MG63 (cell line): ENCODE data around the gene PDE6H. TPM values are rescaled to one million over a fixed set of nuclear protein-coding genes. Genes with fewer than 3 reads are reported as not detected.
A peak's percentile ranks its signal among the peaks of the same experiment; 100 is the strongest.

Experiments
- DNase-seq: peaks from one replicate; pipeline ENCODE4 v3.0.0-alpha.2; 2020
- H3K27me3 ChIP-seq: fragments of 250-450 bp; sonication (Bioruptor Pico); 2 replicates; pipeline ENCODE4 v1.5.1; 2020; ENCODE audit warnings: mild to moderate bottlenecking, moderate library complexity
- H3K36me3 ChIP-seq: fragments of 250-450 bp; sonication (Bioruptor Pico); 2 replicates; pipeline ENCODE4 v1.5.1; 2020; ENCODE audit warnings: mild to moderate bottlenecking, moderate library complexity
- H3K4me3 ChIP-seq: fragments of 250-450 bp; sonication (Bioruptor Pico); 2 replicates; pipeline ENCODE4 v1.5.1; 2020; ENCODE audit warnings: mild to moderate bottlenecking, moderate library complexity
- H3K9me3 ChIP-seq: fragments of 250-450 bp; sonication (Bioruptor Pico); 2 replicates; pipeline ENCODE4 v1.5.1; 2020; ENCODE audit warnings: mild to moderate bottlenecking, moderate library complexity
- total RNA-seq: library from RNA; depleted of rRNA; stranded (reverse); fragments of >200 nt; shearing (Covaris generic); gene quantifications from 2 replicates; pipeline ENCODE4 v1.2.3, GENCODE V29; 2014; ENCODE audit warnings: low replicate concordance

PDE6H gene
- total RNA-seq, 1 experiment from 2014 or later = not detected

GRCh38 chr12:14984766-14985285 is 12.0 kb downstream of the PDE6H start:
- Histone ChIP-seq H3K4me3 (no peak overlapping the region), H3K27me3 (no peaks in the 10 kb centered on the region), H3K9me3 (no peaks in the 10 kb centered on the region), H3K36me3 (no peaks in the 10 kb centered on the region)
- DNase-seq = no peak

GRCh38 chr12:14986449-14986848 is 13.6 kb downstream of the PDE6H start:
- no peaks in the 10 kb centered on the region for H3K36me3 ChIP-seq
- DNase-seq = no peak
- H3K9me3 ChIP-seq = 0 out of 2 replicates have a peak, but pooled peaks cover 5% of the 10 kb centered on the region
- H3K27me3 ChIP-seq = no peaks in the 10 kb centered on the region
- H3K4me3 ChIP-seq = no peak overlapping the region

GRCh38 chr12:14988035-14988434 is 15.2 kb downstream of the PDE6H start:
- no peak for DNase-seq
- H3K9me3 ChIP-seq = 0 out of 2 replicates have a peak, but pooled peaks cover 5% of the 10 kb centered on the region
- no peak overlapping the region for H3K4me3 ChIP-seq
- H3K36me3 ChIP-seq = no peaks in the 10 kb centered on the region
- no peaks in the 10 kb centered on the region for H3K27me3 ChIP-seq

- no peak for DNase-seq
- no peak overlapping the region for H3K4me3 ChIP-seq
- 0 out of 2 replicates have a peak, but pooled peaks cover 5% of the 10 kb centered on the region for H3K9me3 ChIP-seq
- H3K27me3 ChIP-seq = no peaks in the 10 kb centered on the region
- H3K36me3 ChIP-seq = no peaks in the 10 kb centered on the region
Measured at GRCh38 chr12:14989790-14990189, 16.9 kb downstream of the PDE6H start.

GRCh38 chr12:14991069-14991468 is 18.2 kb downstream of the PDE6H start:
- H3K9me3 ChIP-seq = 0 out of 2 replicates have a peak, but pooled peaks cover 5% of the 10 kb centered on the region
- DNase-seq = no peak
- H3K4me3 ChIP-seq = no peak overlapping the region
- H3K36me3 ChIP-seq = no peaks in the 10 kb centered on the region
- no peaks in the 10 kb centered on the region for H3K27me3 ChIP-seq

GRCh38 chr12:14992673-14993072 is 19.8 kb downstream of the PDE6H start:
- no peaks in the 10 kb centered on the region for H3K36me3 ChIP-seq
- H3K4me3 ChIP-seq = no peak overlapping the region
- no peak for DNase-seq
- H3K9me3 ChIP-seq = 0 out of 2 replicates have a peak, but pooled peaks cover 5% of the 10 kb centered on the region
- no peaks in the 10 kb centered on the region for H3K27me3 ChIP-seq

GRCh38 chr12:14993117-14993516 is 20.3 kb downstream of the PDE6H start:
- DNase-seq = no peak
- Histone ChIP-seq H3K9me3 (0 out of 2 replicates have a peak, but pooled peaks cover 5% of the 10 kb centered on the region), H3K36me3 (no peaks in the 10 kb centered on the region), H3K27me3 (no peaks in the 10 kb centered on the region), H3K4me3 (no peak overlapping the region)

- DNase-seq = peak; percentile 30
- Histone ChIP-seq H3K4me3 (no peak overlapping the region), H3K36me3 (no peaks in the 10 kb centered on the region), H3K27me3 (no peaks in the 10 kb centered on the region), H3K9me3 (0 out of 2 replicates have a peak, but pooled peaks cover 5% of the 10 kb centered on the region)
Measured at GRCh38 chr12:14993537-14994266, 20.9 kb downstream of the PDE6H start.

- H3K9me3 ChIP-seq = 0 out of 2 replicates have a peak, but pooled peaks cover 5% of the 10 kb centered on the region
- no peak for DNase-seq
Measured at GRCh38 chr12:14994610-14995009, 21.8 kb downstream of the PDE6H start.

GRCh38 chr12:14995583-14996425 is 23.0 kb downstream of the PDE6H start:
- DNase-seq = no peak
- Histone ChIP-seq H3K9me3 (0 out of 2 replicates have a peak, but pooled peaks cover 5% of the 10 kb centered on the region), H3K36me3 (no peaks in the 10 kb centered on the region), H3K4me3 (no peak overlapping the region), H3K27me3 (no peaks in the 10 kb centered on the region)

More at GRCh38 chr12:14994610-14995009, 21.8 kb downstream of the PDE6H start:
- Histone ChIP-seq H3K36me3 (no peaks in the 10 kb centered on the region), H3K4me3 (no peak overlapping the region), H3K27me3 (no peaks in the 10 kb centered on the region)

- H3K36me3 ChIP-seq = no peaks in the 10 kb centered on the region
- no peak overlapping the region for H3K4me3 ChIP-seq
- H3K9me3 ChIP-seq = no peaks in the 10 kb centered on the region
- 0 out of 2 replicates have a peak, but pooled peaks cover 2% of the 10 kb centered on the region for H3K27me3 ChIP-seq
- DNase-seq = no peak
Measured at GRCh38 chr12:14997998-14998397, 25.2 kb downstream of the PDE6H start.

- H3K27me3 ChIP-seq = peaks cover 7% of the 10 kb centered on the region; the same call in 1 of the 2 replicates
- DNase-seq = no peak
- H3K4me3 ChIP-seq = no peak overlapping the region
- no peaks in the 10 kb centered on the region for H3K36me3 ChIP-seq
- no peaks in the 10 kb centered on the region for H3K9me3 ChIP-seq
Measured at GRCh38 chr12:14999021-14999694, 26.3 kb downstream of the PDE6H start.

- H3K9me3 ChIP-seq = no peaks in the 10 kb centered on the region
- DNase-seq = peak; percentile 62
- no peaks in the 10 kb centered on the region for H3K36me3 ChIP-seq
- H3K4me3 ChIP-seq = no peak overlapping the region
- H3K27me3 ChIP-seq = peaks cover 7% of the 10 kb centered on the region; the same call in 1 of the 2 replicates
Measured at GRCh38 chr12:14999695-15000365, 27.0 kb downstream of the PDE6H start.

- no peak overlapping the region for H3K4me3 ChIP-seq
Measured at GRCh38 chr12:15000575-15000974, 27.7 kb downstream of the PDE6H start.

GRCh38 chr12:15001733-15002382 is 29.0 kb downstream of the PDE6H start:
- no peaks in the 10 kb centered on the region for H3K36me3 ChIP-seq
- no peaks in the 10 kb centered on the region for H3K9me3 ChIP-seq
- no peak overlapping the region for H3K4me3 ChIP-seq
- H3K27me3 ChIP-seq = peaks cover 9% of the 10 kb centered on the region; the same call in 1 of the 2 replicates
- DNase-seq = peak; percentile 72

More at GRCh38 chr12:15000575-15000974, 27.7 kb downstream of the PDE6H start:
- H3K9me3 ChIP-seq = no peaks in the 10 kb centered on the region
- DNase-seq = no peak
- H3K36me3 ChIP-seq = no peaks in the 10 kb centered on the region
- peaks cover 9% of the 10 kb centered on the region; the same call in 1 of the 2 replicates for H3K27me3 ChIP-seq
